Suprapubic skin (tissue), 4 donors: ENCODE results near the gene TMEM178A. TPM values are rescaled to one million over a fixed set of nuclear protein-coding genes. Genes with fewer than 3 reads are reported as not detected.
"Not testable (repeated sequence)": the region's sequence is repeated elsewhere in the genome, so short reads cannot be mapped to it uniquely, and the experiment has no call there.

ENCODE experiments used
- DNase-seq, 2 donors: peaks; one replicate each; pipeline ENCODE4 v3.0.0-alpha.2; 2019; ENCODE audit warnings: low spot score in 2 of 2
- H3K27ac ChIP-seq: fragments of 200-600 bp; sonication (generic); one replicate; pipeline ENCODE4 v1.5.1; 2019
- H3K27me3 ChIP-seq: fragments of 200-600 bp; sonication (generic); one replicate; pipeline ENCODE4 v1.5.1; 2019
- H3K36me3 ChIP-seq: fragments of 200-600 bp; sonication (generic); one replicate; pipeline ENCODE4 v1.5.1; 2019
- H3K4me1 ChIP-seq: fragments of 200-600 bp; sonication (generic); one replicate; pipeline ENCODE4 v1.5.1; 2019
- H3K4me3 ChIP-seq: fragments of 200-600 bp; sonication (generic); one replicate; pipeline ENCODE4 v1.5.1; 2019; ENCODE audit warnings: mild to moderate bottlenecking
- H3K9me3 ChIP-seq: fragments of 200-600 bp; sonication (generic); one replicate; pipeline ENCODE4 v1.5.1; 2019
- CTCF ChIP-seq, 2 donors: fragments of 200-600 bp in 1 of 2; fragments of 450-650 bp in 1 of 2; sonication (generic) in 1 of 2; IDR thresholded peaks; one replicate each; pipeline ENCODE4 v1.5.1; 2016 to 2019; ENCODE audit warnings: antibody characterized with exemption in 2 of 2, mild to moderate bottlenecking in 1 of 2, moderate library complexity in 1 of 2
- EP300 ChIP-seq: sonication (generic); formaldehyde crosslinking; IDR thresholded peaks from one replicate; pipeline ENCODE4 v1.6.1; 2017; ENCODE audit warnings: antibody characterized with exemption
- POLR2A ChIP-seq, 2 donors: fragments of 450-650 bp; IDR thresholded peaks; one replicate each; pipeline ENCODE4 v1.6.1; 2017; ENCODE audit warnings: antibody characterized with exemption in 2 of 2, mild to moderate bottlenecking in 2 of 2, moderate library complexity in 2 of 2
- POLR2AphosphoS5 ChIP-seq, 3 donors: sonication (generic); formaldehyde crosslinking; IDR thresholded peaks; one replicate each; pipeline ENCODE4 v1.6.1; 2017; ENCODE audit warnings: antibody characterized with exemption in 3 of 3
- WGBS: methylation state at CpG from one replicate; pipeline ENCODE4 v1.1.5; 2018; 5-methylcytosine and 5-hydroxymethylcytosine counted together
- total RNA-seq, 4 donors: library from RNA; depleted of rRNA; stranded (reverse); fragments of >200 nt; gene quantifications; one replicate each; pipeline ENCODE4 v1.1.0, GENCODE V29; 2016

TMEM178A gene
- total RNA-seq, 4 donors from 2014 or later, result 0.68 to 7.4 (median 2.3) TPM

DNA sequence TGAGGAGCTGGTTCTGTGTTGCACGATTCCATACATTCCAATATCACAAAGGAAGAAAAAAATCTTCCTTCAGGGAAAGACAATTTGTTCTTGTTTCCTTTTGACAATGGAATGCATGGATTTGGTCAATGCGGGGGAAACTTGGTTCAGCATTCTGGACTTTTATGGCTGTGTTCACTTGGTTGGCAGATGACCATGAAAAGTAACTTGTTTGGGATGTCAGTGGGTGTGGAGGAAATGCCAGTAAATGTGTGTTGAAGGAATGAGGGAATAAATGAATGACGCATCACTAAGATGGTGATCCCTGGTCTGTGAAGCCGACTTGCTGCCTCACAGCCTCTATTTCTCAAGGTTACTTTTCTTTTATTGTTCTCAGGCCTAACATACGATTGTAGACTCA lies 59.7 kb downstream of the TMEM178A start:
- 83% methylated on average over 5 of the region's 5 CpGs for WGBS
- Histone ChIP-seq H3K4me3 (no peak overlapping the region), H3K27ac (no peak overlapping the region), H3K27me3 (no peaks in the 10 kb centered on the region), H3K9me3 (no peaks in the 10 kb centered on the region), H3K4me1 (no peaks in the 10 kb centered on the region), H3K36me3 (no peaks in the 10 kb centered on the region)
- TF ChIP-seq POLR2AphosphoS5 (IDR thresholded peaks at IDR 0.05), result no peak
- no peak for TF ChIP-seq CTCF (IDR thresholded peaks at IDR 0.05)
- no peak for TF ChIP-seq POLR2A (IDR thresholded peaks at IDR 0.05)
- TF ChIP-seq EP300, result no peak
- no peak for DNase-seq

- DNase-seq, H3K9me3 ChIP-seq, H3K27me3 ChIP-seq, H3K4me1 ChIP-seq, H3K27ac ChIP-seq, H3K36me3 ChIP-seq, H3K4me3 ChIP-seq: not testable (repeated sequence)
- WGBS, result 76% methylated on average over 4 of the region's 4 CpGs
Measured at GRCh38 chr2:39728085-39728484, 62.4 kb downstream of the TMEM178A start.

- whole genome bisulfite sequencing, result 53% methylated on average over 5 of the region's 5 CpGs
- Histone ChIP-seq H3K27ac (no peak overlapping the region), H3K9me3 (no peaks in the 10 kb centered on the region), H3K36me3 (peaks cover 4% of the 10 kb centered on the region), H3K27me3 (no peaks in the 10 kb centered on the region), H3K4me1 (peaks cover 2% of the 10 kb centered on the region), H3K4me3 (no peak overlapping the region)
- no peak for DNase-seq
- TF ChIP-seq CTCF (IDR thresholded peaks at IDR 0.05) (peak in 1 of 2 donors; percentile 60), POLR2AphosphoS5 (IDR thresholded peaks at IDR 0.05) (no peak)
Measured at GRCh38 chr2:39728941-39729351, 63.2 kb downstream of the TMEM178A start.

GRCh38 chr2:39730276-39730675 lies 64.6 kb downstream of the TMEM178A start:
- no peak overlapping the region for H3K4me3 ChIP-seq
- H3K27ac ChIP-seq, result no peak overlapping the region
- TF ChIP-seq EP300 (no peak), CTCF (IDR thresholded peaks at IDR 0.05) (no peak), POLR2A (IDR thresholded peaks at IDR 0.05) (no peak), POLR2AphosphoS5 (IDR thresholded peaks at IDR 0.05) (no peak)
- H3K36me3 ChIP-seq, result peaks cover 4% of the 10 kb centered on the region
- no peak for DNase-seq
- no peaks in the 10 kb centered on the region for H3K9me3 ChIP-seq
- WGBS, result 84% methylated on average over 4 of the region's 5 CpGs
- no peaks in the 10 kb centered on the region for H3K27me3 ChIP-seq
- H3K4me1 ChIP-seq, result peaks cover 6% of the 10 kb centered on the region

- no peak overlapping the region for H3K4me3 ChIP-seq
- no peak for TF ChIP-seq POLR2AphosphoS5 (IDR thresholded peaks at IDR 0.05)
- no peak for TF ChIP-seq EP300
- TF ChIP-seq CTCF (IDR thresholded peaks at IDR 0.05), result peak in 1 of 2 donors; percentile 29
- TF ChIP-seq POLR2A (IDR thresholded peaks at IDR 0.05), result no peak
- H3K36me3 ChIP-seq, result peaks cover 8% of the 10 kb centered on the region
- H3K9me3 ChIP-seq, result no peaks in the 10 kb centered on the region
- H3K27me3 ChIP-seq, result no peaks in the 10 kb centered on the region
- 98% methylated on average over 2 of the region's 2 CpGs for WGBS
- peaks cover 6% of the 10 kb centered on the region for H3K4me1 ChIP-seq
- no peak for DNase-seq
- H3K27ac ChIP-seq, result no peak overlapping the region
Measured at GRCh38 chr2:39730685-39731302, 65.1 kb downstream of the TMEM178A start.

DNA sequence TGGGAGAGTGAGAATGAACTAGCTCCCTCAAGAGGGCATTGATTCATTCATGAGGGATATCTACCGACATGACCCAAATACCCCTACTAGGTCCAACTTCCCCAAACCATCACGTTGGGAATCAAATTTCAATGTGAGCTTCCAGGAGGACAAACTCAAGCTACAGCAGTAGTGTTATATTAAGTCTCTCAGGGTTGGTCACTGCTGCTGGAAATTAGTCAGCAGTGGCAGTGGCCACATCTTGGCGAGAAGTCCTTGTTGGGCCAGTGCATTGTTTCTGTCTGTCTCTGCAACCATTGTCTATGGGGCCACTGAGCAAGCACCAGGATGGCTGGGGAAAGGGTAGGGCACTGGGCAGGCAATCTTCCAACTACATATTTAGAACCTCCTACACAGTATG lies 65.8 kb downstream of the TMEM178A start:
- Histone ChIP-seq H3K36me3 (peaks cover 15% of the 10 kb centered on the region), H3K27ac (no peak overlapping the region), H3K9me3 (no peaks in the 10 kb centered on the region), H3K4me1 (peaks cover 6% of the 10 kb centered on the region), H3K27me3 (no peaks in the 10 kb centered on the region), H3K4me3 (no peak overlapping the region)
- 95% methylated on average over 3 of the region's 3 CpGs for WGBS
- TF ChIP-seq POLR2A (IDR thresholded peaks at IDR 0.05) (no peak), EP300 (no peak), CTCF (IDR thresholded peaks at IDR 0.05) (no peak), POLR2AphosphoS5 (IDR thresholded peaks at IDR 0.05) (no peak)
- DNase-seq, result no peak
